ENCODE results near the gene SAMD4A.

Gene SAMD4A

GRCh38 chr14:54709867-54710266 is 142.9 kb downstream of the SAMD4A start:
- DNase-seq = no peak

- no peak for DNase-seq
Measured at GRCh38 chr14:54711312-54711711, 144.4 kb downstream of the SAMD4A start.

GRCh38 chr14:54711812-54712464 is 145.0 kb downstream of the SAMD4A start:
- DNase-seq = no peak

GRCh38 chr14:54712465-54713200 is 145.7 kb downstream of the SAMD4A start:
- peak; percentile 67 for DNase-seq

GRCh38 chr14:54713379-54713778 is 146.5 kb downstream of the SAMD4A start:
- DNase-seq = no peak

- DNase-seq = no peak
Measured at GRCh38 chr14:54715239-54715638, 148.3 kb downstream of the SAMD4A start.

- no peak for DNase-seq
Measured at GRCh38 chr14:54715811-54716210, 148.9 kb downstream of the SAMD4A start.

GRCh38 chr14:54716862-54717261 is 149.9 kb downstream of the SAMD4A start:
- DNase-seq = no peak

- no peak for DNase-seq
Measured at GRCh38 chr14:54718046-54718445, 151.1 kb downstream of the SAMD4A start.

GRCh38 chr14:54719406-54719805 is 152.5 kb downstream of the SAMD4A start:
- DNase-seq = no peak

GRCh38 chr14:54722791-54723432 is 156.0 kb downstream of the SAMD4A start:
- DNase-seq = peak; percentile 32

GRCh38 chr14:54724123-54724522 is 157.2 kb downstream of the SAMD4A start:
- DNase-seq = no peak

GRCh38 chr14:54724676-54725325 is 157.9 kb downstream of the SAMD4A start:
- DNase-seq = no peak

- no peak for DNase-seq
Measured at GRCh38 chr14:54725998-54726397, 159.1 kb downstream of the SAMD4A start.

- DNase-seq = no peak
Measured at GRCh38 chr14:54727929-54728328, 161.0 kb downstream of the SAMD4A start.

GRCh38 chr14:54728700-54729527 is 162.0 kb downstream of the SAMD4A start:
- no peak for DNase-seq

GRCh38 chr14:54730156-54730961 is 163.4 kb downstream of the SAMD4A start:
- DNase-seq = peak; percentile 81

GRCh38 chr14:54734966-54735365 is 168.0 kb downstream of the SAMD4A start:
- DNase-seq = no peak

- no peak for DNase-seq
Measured at GRCh38 chr14:54735424-54735823, 168.5 kb downstream of the SAMD4A start.

GRCh38 chr14:54737132-54737711 is 170.3 kb downstream of the SAMD4A start:
- DNase-seq = no peak

GRCh38 chr14:54738009-54738408 is 171.1 kb downstream of the SAMD4A start:
- DNase-seq = no peak
